IgD-negative memory B cell (primary cell): ENCODE results near the gene ATXN7L3. TPM values are rescaled to one million over a fixed set of nuclear protein-coding genes. Genes with fewer than 3 reads are reported as not detected.

ENCODE experiments used
- H3K27ac Mint-ChIP-seq, 3 donors: one replicate each; pipeline ENCODE4 v1.8.0; 2020 to 2022; ENCODE audit warnings: mild to moderate bottlenecking in 3 of 3, mixed read lengths in 3 of 3, moderate library complexity in 1 of 3
- H3K27me3 Mint-ChIP-seq: one replicate; pipeline ENCODE4 v1.8.0; 2021; ENCODE audit warnings: mixed read lengths
- H3K36me3 Mint-ChIP-seq: one replicate; pipeline ENCODE4 v1.8.0; 2020; ENCODE audit warnings: mild to moderate bottlenecking, mixed read lengths
- H3K4me1 Mint-ChIP-seq, 3 donors: one replicate each; pipeline ENCODE4 v1.8.0; 2020 to 2022; ENCODE audit warnings: mixed read lengths in 3 of 3, mild to moderate bottlenecking in 1 of 3
- H3K4me3 Mint-ChIP-seq, 4 donors: one replicate each; pipeline ENCODE4 v1.8.0; 2020 to 2022; ENCODE audit warnings: mild to moderate bottlenecking in 4 of 4, mixed read lengths in 4 of 4, moderate library complexity in 3 of 4
- H3K9me3 Mint-ChIP-seq, 3 donors: one replicate each; pipeline ENCODE4 v1.8.0; 2020 to 2021; ENCODE audit warnings: mixed read lengths in 3 of 3, mild to moderate bottlenecking in 1 of 3
- polyA plus RNA-seq: library from polyadenylated mRNA; unstranded; fragments of 300-500 nt; fragmentation: Illumina TruSeq; gene quantifications from one replicate; pipeline ENCODE4 v1.2.3, GENCODE V29; 2021

The ATXN7L3 gene
- polyA plus RNA-seq, 1 donor from 2014 or later: 15.4 TPM

- Mint-ChIP-seq H3K27me3 (no peaks in the 10 kb centered on the region), H3K4me1 (peaks cover 16 to 45% (median 43%) of the 10 kb centered on the region in 3 donors), H3K4me3 (peak overlapping the region in 1 of 4 donors; percentile 80), H3K27ac (peak overlapping the region; percentile 56 to 78 (median 64)), H3K9me3 (no peaks in the 10 kb centered on the region), H3K36me3 (peaks cover 7% of the 10 kb centered on the region)
These were observed 11.9 kb upstream of the ATXN7L3 start for GRCh38 chr17:44211281-44212265.

- no peaks in the 10 kb centered on the region for H3K9me3 Mint-ChIP-seq
- H3K27ac Mint-ChIP-seq: peak overlapping the region in 2 of 3 donors; percentile 88 to 93
- peaks cover 9 to 36% (median 33%) of the 10 kb centered on the region in 3 donors for H3K4me1 Mint-ChIP-seq
- H3K27me3 Mint-ChIP-seq: no peaks in the 10 kb centered on the region
- peaks cover 3% of the 10 kb centered on the region for H3K36me3 Mint-ChIP-seq
- H3K4me3 Mint-ChIP-seq: peak overlapping the region in 3 of 4 donors; percentile 28 to 84 (median 34)
These were observed 10.9 kb upstream of the ATXN7L3 start for GRCh38 chr17:44210342-44211192.

DNA sequence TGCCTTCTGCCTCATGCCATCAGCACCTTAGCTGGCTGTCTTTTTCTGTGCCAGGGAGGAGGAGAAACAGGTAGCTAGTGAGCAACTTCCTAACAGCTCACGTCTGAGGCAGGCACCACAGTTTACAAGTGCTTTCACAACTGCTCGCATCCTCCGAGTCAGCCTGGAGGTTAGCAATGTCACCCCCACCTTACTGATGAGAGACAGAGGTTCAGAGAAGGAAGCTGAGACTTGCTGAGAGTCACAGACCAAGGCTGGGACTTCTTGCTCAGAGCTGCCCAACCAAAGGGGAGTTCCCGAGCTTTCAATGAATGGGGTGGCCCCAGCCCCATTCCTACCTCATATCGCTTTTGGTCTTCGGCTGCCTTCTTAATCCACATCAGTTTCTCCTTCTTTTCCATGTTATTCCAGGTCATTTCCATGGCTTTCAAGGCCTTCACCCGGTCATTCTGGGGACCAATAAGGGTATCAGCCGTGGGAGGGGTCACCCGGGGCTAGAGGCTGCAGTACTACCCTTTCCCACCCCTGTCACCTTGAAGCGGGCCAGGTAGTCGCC lies 10.2 kb upstream of the ATXN7L3 start:
- Mint-ChIP-seq H3K4me3 (peak overlapping the region in 3 of 4 donors; percentile 28 to 84 (median 34)), H3K9me3 (no peaks in the 10 kb centered on the region), H3K27me3 (no peaks in the 10 kb centered on the region), H3K36me3 (peaks cover 3% of the 10 kb centered on the region), H3K4me1 (peaks cover 9 to 30% (median 28%) of the 10 kb centered on the region in 3 donors), H3K27ac (peak overlapping the region; percentile 13 to 93 (median 88))

GRCh38 chr17:44207743-44208142 lies 8.1 kb upstream of the ATXN7L3 start:
- no peaks in the 10 kb centered on the region for H3K27me3 Mint-ChIP-seq
- H3K4me1 Mint-ChIP-seq: peaks cover 17 to 28% (median 19%) of the 10 kb centered on the region in 3 donors
- peak overlapping the region in 1 of 4 donors; percentile 46 for H3K4me3 Mint-ChIP-seq
- no peaks in the 10 kb centered on the region for H3K9me3 Mint-ChIP-seq
- H3K36me3 Mint-ChIP-seq: no peaks in the 10 kb centered on the region
- no peak overlapping the region for H3K27ac Mint-ChIP-seq

DNA sequence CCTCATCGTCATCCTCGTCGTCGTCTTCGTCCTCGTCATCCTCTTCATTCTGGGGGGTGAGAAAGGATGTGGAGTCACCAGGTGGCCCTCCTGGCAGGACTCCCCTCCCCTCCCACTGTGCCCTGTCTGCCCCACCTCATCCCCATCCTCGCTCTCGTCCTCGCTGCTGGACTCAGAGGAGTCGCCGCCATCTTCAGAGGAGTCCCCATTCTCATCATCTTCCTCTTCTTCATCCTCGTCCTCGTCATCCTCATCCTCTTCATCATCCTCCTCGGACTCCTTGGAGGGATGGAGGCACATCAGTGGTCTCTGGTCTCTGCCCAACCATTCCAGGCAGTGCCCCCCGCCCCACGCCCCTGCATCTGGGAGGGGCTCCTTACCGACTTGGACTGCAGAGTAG lies 7.6 kb upstream of the ATXN7L3 start:
- Mint-ChIP-seq H3K4me3 (no peak overlapping the region), H3K27me3 (no peaks in the 10 kb centered on the region), H3K36me3 (no peaks in the 10 kb centered on the region), H3K4me1 (peaks cover 19 to 29% (median 22%) of the 10 kb centered on the region in 3 donors), H3K27ac (peak overlapping the region in 1 of 3 donors; percentile 47), H3K9me3 (no peaks in the 10 kb centered on the region)

GRCh38 chr17:44206825-44207155 lies 7.1 kb upstream of the ATXN7L3 start:
- Mint-ChIP-seq H3K36me3 (no peaks in the 10 kb centered on the region), H3K4me3 (no peak overlapping the region), H3K27me3 (no peaks in the 10 kb centered on the region), H3K9me3 (no peaks in the 10 kb centered on the region), H3K4me1 (peaks cover 21 to 31% (median 24%) of the 10 kb centered on the region in 3 donors), H3K27ac (peak overlapping the region in 1 of 3 donors; percentile 50)

DNA sequence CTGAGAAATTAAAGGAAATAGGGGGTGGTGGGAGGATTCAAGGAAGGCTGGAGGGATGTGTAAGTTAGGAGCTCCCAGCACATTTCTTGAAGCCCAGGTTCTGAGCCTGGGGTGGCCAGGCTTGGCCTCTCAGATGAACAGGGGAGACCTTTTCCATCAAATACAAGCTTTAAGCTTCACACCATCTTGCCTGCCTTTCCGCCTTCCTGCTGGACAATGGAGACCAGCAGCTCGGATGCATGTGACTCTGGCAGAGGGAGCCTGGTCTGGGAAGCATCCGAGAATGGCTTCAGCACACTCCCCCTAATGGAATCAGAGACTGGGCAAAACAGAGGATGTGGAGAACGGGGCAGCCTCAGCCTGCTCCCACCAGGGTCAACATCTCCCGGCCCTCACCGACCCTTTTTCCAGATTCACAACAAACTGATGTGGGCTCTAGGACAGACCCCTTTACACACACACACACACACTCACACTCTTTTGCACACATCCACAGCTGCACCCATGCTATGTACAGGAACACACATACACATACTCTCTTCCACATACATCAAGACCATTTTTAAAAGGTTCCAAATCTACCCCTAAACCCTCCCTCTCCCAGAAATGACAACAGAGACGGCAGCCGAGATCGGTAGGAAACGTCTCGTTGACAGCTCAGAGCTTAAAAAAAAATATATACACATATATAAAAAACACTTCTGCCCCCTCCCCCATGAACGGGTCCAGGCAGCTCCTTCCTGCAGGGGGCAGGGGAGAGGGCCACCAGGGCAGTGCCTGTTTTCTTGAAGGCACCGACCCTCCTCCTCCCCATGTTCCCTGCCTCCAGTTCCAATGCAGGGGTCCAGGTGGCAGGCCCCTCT lies 6.5 kb upstream of the ATXN7L3 start:
- Mint-ChIP-seq H3K4me3 (peak overlapping the region in 1 of 4 donors; percentile 39), H3K27me3 (no peaks in the 10 kb centered on the region), H3K9me3 (no peaks in the 10 kb centered on the region), H3K4me1 (peaks cover 24 to 30% (median 24%) of the 10 kb centered on the region in 3 donors), H3K36me3 (no peaks in the 10 kb centered on the region), H3K27ac (peak overlapping the region; percentile 18 to 59 (median 50))

DNA sequence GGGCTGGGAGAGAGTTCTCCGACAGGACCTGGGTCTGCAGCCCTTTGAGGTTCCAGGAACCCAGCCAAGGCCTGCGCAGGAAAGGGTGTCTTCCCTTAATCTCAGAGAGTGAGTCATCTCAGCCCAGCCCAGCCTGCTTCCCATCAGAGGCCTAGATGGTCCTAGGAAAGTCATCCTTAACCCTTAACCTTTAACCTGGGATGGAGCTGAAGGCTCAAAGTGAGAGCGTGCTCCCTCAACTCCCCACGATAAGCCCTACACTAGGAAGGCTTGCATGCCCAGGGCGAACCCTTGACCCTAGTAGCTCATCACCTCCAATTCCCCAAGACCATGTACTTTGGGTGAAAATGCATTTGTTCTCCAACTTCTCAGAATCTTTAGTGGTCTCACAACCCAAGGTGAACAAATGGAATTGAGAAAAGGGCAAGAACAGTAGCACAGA lies 4.8 kb upstream of the ATXN7L3 start:
- Mint-ChIP-seq H3K4me1 (peaks cover 21 to 26% (median 23%) of the 10 kb centered on the region in 3 donors), H3K4me3 (no peak overlapping the region), H3K27ac (peak overlapping the region in 2 of 3 donors; percentile 31 to 39), H3K9me3 (no peaks in the 10 kb centered on the region), H3K36me3 (no peaks in the 10 kb centered on the region), H3K27me3 (no peaks in the 10 kb centered on the region)

GRCh38 chr17:44203731-44204440 lies 4.2 kb upstream of the ATXN7L3 start:
- no peaks in the 10 kb centered on the region for H3K9me3 Mint-ChIP-seq
- H3K36me3 Mint-ChIP-seq: no peaks in the 10 kb centered on the region
- H3K27me3 Mint-ChIP-seq: no peaks in the 10 kb centered on the region
- peak overlapping the region in 1 of 4 donors; percentile 82 for H3K4me3 Mint-ChIP-seq
- H3K4me1 Mint-ChIP-seq: peaks cover 21 to 26% (median 23%) of the 10 kb centered on the region in 3 donors
- H3K27ac Mint-ChIP-seq: peak overlapping the region in 2 of 3 donors; percentile 34 to 36

DNA sequence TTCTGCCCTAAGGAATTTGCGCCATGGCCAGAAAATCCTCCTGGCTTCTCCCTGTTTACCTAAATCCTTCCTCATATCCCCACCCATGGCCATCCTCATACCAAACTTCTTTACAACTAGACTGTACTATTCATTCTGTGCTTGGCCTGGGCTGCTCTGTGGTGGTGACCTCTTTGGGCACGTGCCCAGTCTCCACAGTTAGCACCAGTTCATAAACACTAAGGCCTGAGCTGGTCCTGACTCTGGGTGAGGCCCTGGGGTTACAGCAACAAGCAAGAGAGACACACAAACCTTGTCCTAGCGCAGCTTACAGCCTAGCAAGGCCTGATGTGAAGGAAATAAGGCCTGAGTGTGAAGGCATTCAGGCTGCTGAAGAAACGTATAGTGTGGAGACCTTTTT lies 3.1 kb upstream of the ATXN7L3 start:
- Mint-ChIP-seq H3K4me3 (peak overlapping the region; percentile 52 to 86 (median 76)), H3K9me3 (no peaks in the 10 kb centered on the region), H3K4me1 (peaks cover 26 to 32% (median 29%) of the 10 kb centered on the region in 3 donors)

GRCh38 chr17:44200478-44201155 lies 933 bp upstream of the ATXN7L3 start:
- H3K4me1 Mint-ChIP-seq: peaks cover 27 to 38% (median 31%) of the 10 kb centered on the region in 3 donors
- no peaks in the 10 kb centered on the region for H3K9me3 Mint-ChIP-seq
- H3K27ac Mint-ChIP-seq: peak overlapping the region; percentile 78 to 93 (median 88)
- H3K4me3 Mint-ChIP-seq: peak overlapping the region; percentile 82 to 96 (median 89)
- peaks cover 5% of the 10 kb centered on the region for H3K36me3 Mint-ChIP-seq
- H3K27me3 Mint-ChIP-seq: no peaks in the 10 kb centered on the region

More for the DNA sequence above, 3.1 kb upstream of the ATXN7L3 start:
- no peaks in the 10 kb centered on the region for H3K27me3 Mint-ChIP-seq
- H3K36me3 Mint-ChIP-seq: peaks cover 4% of the 10 kb centered on the region
- H3K27ac Mint-ChIP-seq: peak overlapping the region in 1 of 3 donors; percentile 88

DNA sequence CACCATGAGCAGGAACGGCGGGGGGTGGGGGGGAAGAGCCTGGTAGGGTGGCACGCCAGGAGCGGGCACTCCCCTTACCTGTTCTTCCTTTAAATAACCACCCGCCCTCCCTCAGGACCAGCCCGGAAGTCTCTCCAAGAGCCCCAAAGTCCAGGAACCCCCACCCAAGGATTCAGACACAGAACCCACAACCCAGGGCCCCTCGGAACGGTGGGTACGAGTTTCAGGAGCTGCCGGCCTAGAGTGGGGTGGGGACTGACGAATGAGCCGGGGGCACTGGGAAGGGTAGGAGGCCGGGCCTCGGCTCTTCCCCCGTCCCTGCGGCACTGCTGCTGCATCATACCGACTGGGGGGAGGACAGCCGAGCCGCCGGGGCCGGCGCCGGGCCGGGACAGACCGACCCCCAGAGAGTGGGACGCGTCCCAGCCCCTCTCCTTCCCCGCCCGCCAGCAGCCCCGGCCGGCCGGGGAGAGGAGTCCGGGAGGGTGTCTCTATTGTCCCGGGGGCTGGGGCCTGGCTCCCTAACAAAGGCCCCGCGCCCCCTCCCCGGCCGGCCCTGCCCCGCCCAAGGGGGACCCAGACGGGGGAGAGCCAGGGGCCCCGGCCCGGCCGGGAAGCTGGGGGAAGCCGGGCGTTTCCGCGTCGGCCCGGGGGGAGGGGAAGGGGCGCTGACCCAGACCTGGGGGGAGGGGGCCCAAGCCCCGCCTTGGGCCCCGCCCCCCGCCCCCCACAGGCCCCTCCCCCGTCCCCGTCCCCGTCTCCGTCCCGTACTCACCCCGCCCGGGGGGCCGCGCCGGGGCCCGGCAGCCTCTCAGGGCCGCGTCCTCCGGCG lies 747 bp downstream of the ATXN7L3 start:
- H3K9me3 Mint-ChIP-seq: no peaks in the 10 kb centered on the region
- no peaks in the 10 kb centered on the region for H3K27me3 Mint-ChIP-seq
- H3K27ac Mint-ChIP-seq: peak overlapping the region; percentile 78 to 89 (median 88)
- H3K4me1 Mint-ChIP-seq: peaks cover 25 to 36% (median 30%) of the 10 kb centered on the region in 3 donors
- peaks cover 6% of the 10 kb centered on the region for H3K36me3 Mint-ChIP-seq
- peak overlapping the region; percentile 84 to 96 (median 94) for H3K4me3 Mint-ChIP-seq
